ENCODE measurements around the gene GTF2F2. TPM values are rescaled to one million over a fixed set of nuclear protein-coding genes. Genes with fewer than 3 reads are reported as not detected.

GTF2F2 gene
- total and polyA plus RNA-seq, 9 of the 15 experiments (the other 6 are each of a cell fraction or from before 2014, with no cell fraction given), result 19.7 to 44.8 (median 32.4) TPM

- Histone ChIP-seq H3K4me1 (replicated peaks in 1 of 2; ENCODE audit: control insufficient read depth in 2 of 2, insufficient read depth in 2 of 2, low read length in 2 of 2) (no peaks in the 10 kb centered on the region), H3K4me3 (no peak overlapping the region), H3K9ac (ENCODE audit: insufficient read depth in 1 of 2, low read depth in 2 of 2, low read length in 2 of 2) (no peak overlapping the region), H3K4me2 (ENCODE audit: insufficient read depth, low read length) (no peak overlapping the region), H3K9me3 (replicated peaks; ENCODE audit: control insufficient read depth, insufficient read depth, low read depth, low read length) (no peaks in the 10 kb centered on the region), H3K27ac (ENCODE audit: extremely low read depth, low read depth, low read length) (no peak overlapping the region), H3K36me3 (ENCODE audit: control insufficient read depth, insufficient read depth, low read length) (no peaks in the 10 kb centered on the region), H3K79me2 (ENCODE audit: control insufficient read depth, insufficient read depth, low read length) (no peaks in the 10 kb centered on the region), H4K20me1 (replicated peaks; ENCODE audit: control insufficient read depth, insufficient read depth, low read length) (no peaks in the 10 kb centered on the region; the same call in 1 of the 2 replicates), H3K27me3 (ENCODE audit: control insufficient read depth in 2 of 2, insufficient read depth in 2 of 2, low read length in 2 of 2) (peaks cover 0 to 5% of the 10 kb centered on the region in 2 experiments; a peak in 3 of 5 replicates), H3K9me1 (ENCODE audit: control insufficient read depth, insufficient read depth, low read length) (no peaks in the 10 kb centered on the region), H2AFZ (ENCODE audit: low read depth, low read length) (no peak overlapping the region)
- FAIRE-seq (no peak), ATAC-seq (no peak), DNase-seq (ENCODE audit: extremely low read depth in 1 of 4, low spot score in 3 of 4) (no peak)
- in situ Hi-C loops (cut with MboI) (no loop called here), intact Hi-C loops (cut with micrococcal nuclease) (no loop called here)
- whole genome bisulfite sequencing (ENCODE audit: insufficient coverage, low coverage, missing lambda C conversion rate), result 6% methylated on average over 3 of the region's 3 CpGs
- BruUV-seq (replicated peaks), result no TSS peak
- CTCF ChIA-PET (ENCODE audit: low intra/inter-chr PET ratio), result no interaction called here
- POLR2A ChIA-PET, result interaction anchor here (0.6 kb wide), 1 partner anchor 9 kb away, joined by 3 read pairs; no protein-coding TSS in a partner anchor
- TF ChIP-seq, protein P1, sequence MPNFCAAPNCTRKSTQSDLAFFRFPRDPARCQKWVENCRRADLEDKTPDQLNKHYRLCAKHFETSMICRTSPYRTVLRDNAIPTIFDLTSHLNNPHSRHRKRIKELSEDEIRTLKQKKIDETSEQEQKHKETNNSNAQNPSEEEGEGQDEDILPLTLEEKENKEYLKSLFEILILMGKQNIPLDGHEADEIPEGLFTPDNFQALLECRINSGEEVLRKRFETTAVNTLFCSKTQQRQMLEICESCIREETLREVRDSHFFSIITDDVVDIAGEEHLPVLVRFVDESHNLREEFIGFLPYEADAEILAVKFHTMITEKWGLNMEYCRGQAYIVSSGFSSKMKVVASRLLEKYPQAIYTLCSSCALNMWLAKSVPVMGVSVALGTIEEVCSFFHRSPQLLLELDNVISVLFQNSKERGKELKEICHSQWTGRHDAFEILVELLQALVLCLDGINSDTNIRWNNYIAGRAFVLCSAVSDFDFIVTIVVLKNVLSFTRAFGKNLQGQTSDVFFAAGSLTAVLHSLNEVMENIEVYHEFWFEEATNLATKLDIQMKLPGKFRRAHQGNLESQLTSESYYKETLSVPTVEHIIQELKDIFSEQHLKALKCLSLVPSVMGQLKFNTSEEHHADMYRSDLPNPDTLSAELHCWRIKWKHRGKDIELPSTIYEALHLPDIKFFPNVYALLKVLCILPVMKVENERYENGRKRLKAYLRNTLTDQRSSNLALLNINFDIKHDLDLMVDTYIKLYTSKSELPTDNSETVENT (CRISPR knock-in tag; IDR thresholded peaks at IDR 0.05), result no peak
- TF ChIP-seq ZNF133 (CRISPR knock-in tag; IDR thresholded peaks at IDR 0.05) (no peak), ZNF280B (CRISPR knock-in tag; IDR thresholded peaks at IDR 0.05) (no peak), CTCF (IDR thresholded peaks at IDR 0.05 in 2 of 3, conservative IDR thresholded peaks at IDR 0.05 in 1 of 3; ENCODE audit: insufficient read depth in 2 of 3, low read depth in 1 of 3, low read length in 3 of 3) (no peak), SAFB (IDR thresholded peaks at IDR 0.05; ENCODE audit: borderline replicate concordance, low read depth, low read length) (no peak), MAFF (IDR thresholded peaks at IDR 0.05; ENCODE audit: low read length) (no peak), SMAD3 (CRISPR knock-in tag; conservative IDR thresholded peaks at IDR 0.05) (no peak), PHB (CRISPR knock-in tag; IDR thresholded peaks at IDR 0.05) (no peak), ZNF408 (CRISPR knock-in tag; IDR thresholded peaks at IDR 0.05; ENCODE audit: low read depth) (no peak)
- TF ChIP-seq, protein P2, sequence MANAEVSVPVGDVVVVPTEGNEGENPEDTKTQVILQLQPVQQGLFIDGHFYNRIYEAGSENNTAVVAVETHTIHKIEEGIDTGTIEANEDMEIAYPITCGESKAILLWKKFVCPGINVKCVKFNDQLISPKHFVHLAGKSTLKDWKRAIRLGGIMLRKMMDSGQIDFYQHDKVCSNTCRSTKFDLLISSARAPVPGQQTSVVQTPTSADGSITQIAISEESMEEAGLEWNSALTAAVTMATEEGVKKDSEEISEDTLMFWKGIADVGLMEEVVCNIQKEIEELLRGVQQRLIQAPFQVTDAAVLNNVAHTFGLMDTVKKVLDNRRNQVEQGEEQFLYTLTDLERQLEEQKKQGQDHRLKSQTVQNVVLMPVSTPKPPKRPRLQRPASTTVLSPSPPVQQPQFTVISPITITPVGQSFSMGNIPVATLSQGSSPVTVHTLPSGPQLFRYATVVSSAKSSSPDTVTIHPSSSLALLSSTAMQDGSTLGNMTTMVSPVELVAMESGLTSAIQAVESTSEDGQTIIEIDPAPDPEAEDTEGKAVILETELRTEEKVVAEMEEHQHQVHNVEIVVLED (CRISPR knock-in tag; IDR thresholded peaks at IDR 0.05), result no peak
- TF ChIP-seq, protein P3, sequence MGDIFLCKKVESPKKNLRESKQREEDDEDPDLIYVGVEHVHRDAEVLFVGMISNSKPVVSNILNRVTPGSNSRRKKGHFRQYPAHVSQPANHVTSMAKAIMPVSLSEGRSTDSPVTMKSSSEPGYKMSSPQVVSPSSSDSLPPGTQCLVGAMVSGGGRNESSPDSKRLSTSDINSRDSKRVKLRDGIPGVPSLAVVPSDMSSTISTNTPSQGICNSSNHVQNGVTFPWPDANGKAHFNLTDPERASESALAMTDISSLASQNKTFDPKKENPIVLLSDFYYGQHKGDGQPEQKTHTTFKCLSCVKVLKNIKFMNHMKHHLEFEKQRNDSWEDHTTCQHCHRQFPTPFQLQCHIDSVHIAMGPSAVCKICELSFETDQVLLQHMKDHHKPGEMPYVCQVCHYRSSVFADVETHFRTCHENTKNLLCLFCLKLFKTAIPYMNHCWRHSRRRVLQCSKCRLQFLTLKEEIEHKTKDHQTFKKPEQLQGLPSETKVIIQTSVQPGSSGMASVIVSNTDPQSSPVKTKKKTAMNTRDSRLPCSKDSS (IDR thresholded peaks at IDR 0.05; ENCODE audit: low read depth, partially characterized antibody), result no peak
These were observed 33.8 kb upstream of the GTF2F2 start for GRCh38 chr13:45086484-45086883.
